GM21619 (cell line): Measurements from ENCODE around the gene HYCC2.
"Not testable (repeated sequence)": the region's sequence is repeated elsewhere in the genome, so short reads cannot be mapped to it uniquely, and the experiment has no call there.

Source experiments
- ATAC-seq: cut with Tn5 transposase; IDR thresholded peaks from one replicate; pipeline ENCODE4 v1.9.1; 2021; ENCODE audit not compliant: unreplicated experiment

HYCC2 gene

DNA sequence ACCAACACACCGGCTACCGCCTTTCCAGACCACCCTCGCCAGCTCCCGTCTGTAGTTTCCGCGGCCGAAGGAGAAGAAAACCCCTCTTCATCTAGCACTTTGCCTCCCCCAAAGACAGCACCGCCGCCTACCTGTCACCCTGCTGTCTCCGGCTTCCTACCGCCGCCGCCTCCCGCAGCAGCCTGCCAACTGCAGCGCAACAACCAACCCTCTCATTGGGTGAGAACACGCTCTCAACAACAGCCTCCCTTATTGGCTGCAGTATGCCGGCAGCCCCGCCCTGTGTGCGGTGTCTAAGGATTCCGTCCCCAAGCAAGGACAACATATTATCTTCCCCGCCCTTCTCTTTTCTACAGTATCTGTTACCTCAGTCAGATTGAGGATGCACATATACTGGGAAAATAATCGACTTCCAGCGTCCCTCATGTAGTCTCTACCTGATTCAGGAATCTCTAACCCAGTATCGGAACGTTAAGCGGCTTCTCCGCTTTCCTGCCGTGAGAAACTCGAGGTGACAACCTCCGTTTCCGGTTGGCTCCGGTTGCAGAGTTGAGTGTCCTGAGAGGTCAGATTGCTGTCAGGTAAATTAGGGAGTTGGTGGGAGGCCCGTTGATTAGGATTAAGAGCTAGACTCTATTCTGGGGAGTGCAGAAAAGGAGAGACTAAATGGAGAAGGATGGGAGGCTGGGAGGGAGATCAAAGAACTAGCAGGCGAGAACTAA, at the start of gene HYCC2, which contains the start of gene NDUFB3:
TSS of gene HYCC2 (minus strand) at position 193 of the 722 bp plus-strand sequence. CDS start 47,662 bp downstream, outside the sequence.
TSS of gene NDUFB3 (plus strand) at position 523 of the 722 bp plus-strand sequence. CDS start 6,882 bp downstream, outside the sequence.
- peak; percentile 98 for ATAC-seq

DNA sequence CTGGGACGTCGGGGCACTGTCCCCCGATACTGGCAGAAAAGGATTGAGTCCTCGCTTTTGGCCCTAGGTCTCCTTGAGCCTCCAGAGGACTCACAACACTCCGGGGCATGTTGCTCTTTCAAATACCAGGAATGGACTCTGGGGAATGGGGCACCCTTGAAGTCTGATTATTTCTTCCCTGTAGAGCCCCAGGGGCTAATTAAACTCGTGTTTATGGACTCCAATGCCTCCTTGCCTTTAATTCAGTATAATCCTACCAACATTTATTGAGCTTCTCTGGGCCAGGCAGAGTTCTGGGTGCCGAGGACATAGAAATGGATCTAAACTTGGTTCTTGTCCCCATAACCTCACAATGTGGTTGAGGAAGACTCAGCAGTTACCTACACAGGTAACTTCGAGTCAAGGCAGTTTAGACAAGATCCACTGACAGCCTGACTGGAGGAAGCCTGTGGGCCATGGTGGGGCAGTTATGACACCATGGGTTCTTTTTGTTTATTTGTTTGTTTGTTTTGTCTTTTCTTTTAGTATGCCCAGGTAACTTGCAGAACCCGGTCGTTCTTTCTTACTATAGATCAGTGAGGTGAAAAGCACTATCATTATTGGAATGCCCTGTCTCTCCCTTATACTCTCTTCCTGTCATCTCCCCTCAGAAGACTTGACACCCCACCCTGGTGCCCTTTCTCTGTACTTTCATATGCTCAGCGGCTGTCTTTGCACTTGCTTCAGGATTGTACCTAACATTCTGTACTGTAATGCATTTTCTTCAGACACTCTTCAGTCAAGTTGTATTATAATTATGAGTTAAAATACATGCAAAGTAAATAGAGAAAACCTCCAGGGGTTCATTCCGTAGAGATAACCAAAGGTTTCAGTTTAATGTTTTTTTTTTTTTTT, 47.7 kb upstream of the HYCC2 start:
- ATAC-seq: peak; percentile 0

DNA sequence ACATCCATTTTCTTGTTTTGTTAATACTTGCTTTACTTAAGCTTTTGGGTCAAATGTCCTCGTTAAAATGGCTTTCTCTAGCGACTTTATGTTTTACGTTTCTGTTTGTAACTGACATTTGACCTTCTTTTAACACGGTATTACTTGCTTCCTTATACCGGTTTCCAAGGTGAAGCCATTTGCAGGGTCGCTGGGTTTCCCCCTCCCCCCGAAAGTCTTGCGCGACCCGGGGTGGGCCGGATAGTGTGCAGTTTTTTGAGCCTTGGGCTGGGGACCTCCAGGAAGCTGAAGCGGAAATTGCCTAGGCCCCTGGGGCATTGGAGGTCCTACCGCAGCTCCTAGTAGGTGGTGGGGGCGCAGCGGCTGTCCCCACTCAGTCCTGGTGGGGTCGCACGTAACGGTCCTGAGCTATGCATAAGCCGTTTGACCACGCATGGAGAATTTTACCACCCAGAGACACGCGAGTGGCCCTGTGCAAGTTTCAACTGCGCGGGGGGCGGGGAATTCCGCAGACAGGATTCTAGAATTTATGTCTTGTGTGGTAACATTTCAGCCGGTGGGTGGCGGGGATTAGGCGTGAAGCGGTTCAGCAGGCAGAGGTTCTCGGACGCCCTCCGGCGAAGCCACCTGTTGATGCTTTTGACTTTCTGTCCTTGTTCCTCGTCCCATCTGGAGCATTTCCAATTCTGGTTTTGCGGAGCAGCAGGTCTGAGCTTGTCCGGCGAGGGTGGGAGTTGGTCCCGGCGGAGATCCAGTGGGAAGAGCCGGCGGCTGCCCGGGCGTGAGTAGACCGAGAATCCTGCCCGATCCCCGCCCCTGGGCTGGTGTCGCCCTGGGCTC, 46.9 kb upstream of the HYCC2 start:
- peak; percentile 47 for ATAC-seq

DNA sequence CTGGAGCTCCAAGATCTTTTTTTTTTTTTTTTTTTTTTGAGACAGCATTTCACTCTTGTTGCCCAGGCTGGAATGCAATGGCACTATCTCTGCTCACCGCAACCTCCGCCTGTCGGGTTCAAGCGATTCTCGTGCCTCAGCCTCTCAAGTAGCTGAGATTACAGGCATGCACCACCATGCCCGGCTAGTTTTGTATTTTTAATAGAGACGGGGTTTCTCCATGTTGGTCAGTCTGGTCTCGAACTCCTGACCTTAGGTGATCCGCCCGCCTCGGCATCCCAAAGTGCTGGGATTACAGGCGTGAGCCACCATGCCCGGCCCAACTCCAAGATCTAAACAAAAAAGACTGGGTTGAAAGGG, 46.2 kb upstream of the HYCC2 start:
- not testable (repeated sequence) for ATAC-seq

DNA sequence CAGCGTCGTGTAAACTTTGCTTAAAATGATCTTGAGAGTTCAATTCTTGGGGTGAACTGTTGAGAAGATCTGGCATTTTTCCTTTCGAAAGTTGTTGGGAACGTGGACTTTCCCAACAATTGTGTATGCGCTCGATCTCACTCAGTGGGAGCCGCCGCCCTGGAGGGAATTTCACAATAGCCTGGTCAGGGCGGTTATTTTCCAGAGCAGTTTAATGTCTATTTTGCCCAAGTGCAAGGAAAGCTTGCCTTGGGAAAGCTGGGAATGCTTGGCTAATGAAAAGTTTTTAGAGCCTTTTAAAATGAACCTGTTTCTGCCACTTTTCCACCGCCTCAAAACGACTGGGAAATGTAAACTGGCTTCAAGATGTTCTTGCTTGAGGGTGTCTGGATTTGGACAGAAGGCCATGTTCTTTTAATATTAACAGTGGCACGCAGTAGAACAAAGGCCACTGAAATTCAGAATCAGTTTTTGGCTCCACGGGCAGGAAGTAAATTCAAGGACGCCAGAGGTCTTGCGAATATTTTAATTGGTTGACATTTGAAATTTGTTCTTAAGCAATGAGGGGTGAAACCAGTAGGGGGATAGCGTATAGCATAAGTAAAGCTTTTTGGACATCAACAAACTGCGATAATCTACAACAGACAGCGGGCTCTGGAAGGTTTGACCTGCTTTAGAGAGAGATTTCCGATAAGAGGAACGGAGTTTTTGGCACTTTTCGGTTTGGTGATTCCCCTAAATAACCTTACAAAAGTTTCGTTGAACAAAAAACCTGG, 45.7 kb upstream of the HYCC2 start:
- peak; percentile 14 for ATAC-seq

DNA sequence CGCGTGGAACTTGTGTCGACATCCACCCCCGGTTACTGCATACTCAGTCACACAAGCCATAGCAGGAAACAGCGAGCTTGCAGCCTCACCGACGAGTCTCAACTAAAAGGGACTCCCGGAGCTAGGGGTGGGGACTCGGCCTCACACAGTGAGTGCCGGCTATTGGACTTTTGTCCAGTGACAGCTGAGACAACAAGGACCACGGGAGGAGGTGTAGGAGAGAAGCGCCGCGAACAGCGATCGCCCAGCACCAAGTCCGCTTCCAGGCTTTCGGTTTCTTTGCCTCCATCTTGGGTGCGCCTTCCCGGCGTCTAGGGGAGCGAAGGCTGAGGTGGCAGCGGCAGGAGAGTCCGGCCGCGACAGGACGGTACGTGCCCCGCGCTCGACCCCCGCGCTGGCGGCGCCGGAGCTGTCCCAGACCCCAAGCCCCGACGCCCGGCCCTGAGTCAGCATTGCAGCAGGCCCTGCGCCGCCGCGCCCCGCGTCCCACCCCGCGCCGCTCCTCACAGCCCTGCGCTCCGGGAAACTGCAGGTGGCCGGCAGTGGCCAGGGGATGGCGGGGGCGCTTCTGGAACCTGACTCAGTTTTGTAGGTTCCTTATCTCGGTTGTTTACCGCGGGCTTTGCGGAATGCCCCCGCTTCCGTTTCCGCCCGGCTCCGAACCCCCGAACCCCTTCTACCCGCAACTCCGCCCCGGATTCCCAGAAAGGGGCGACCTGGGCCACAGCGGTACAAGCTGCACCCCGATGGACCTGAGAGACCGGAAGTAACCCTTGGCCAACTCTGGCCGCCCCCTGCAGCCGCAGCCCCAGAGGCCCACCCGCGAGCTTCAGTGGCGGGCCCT, 44.9 kb upstream of the HYCC2 start, which contains the start of gene CFLAR:
TSS of gene CFLAR (plus strand) at position 50 of the 844 bp plus-strand sequence. CDS start 13,702 bp downstream, outside the sequence.
- peak; percentile 34 for ATAC-seq

DNA sequence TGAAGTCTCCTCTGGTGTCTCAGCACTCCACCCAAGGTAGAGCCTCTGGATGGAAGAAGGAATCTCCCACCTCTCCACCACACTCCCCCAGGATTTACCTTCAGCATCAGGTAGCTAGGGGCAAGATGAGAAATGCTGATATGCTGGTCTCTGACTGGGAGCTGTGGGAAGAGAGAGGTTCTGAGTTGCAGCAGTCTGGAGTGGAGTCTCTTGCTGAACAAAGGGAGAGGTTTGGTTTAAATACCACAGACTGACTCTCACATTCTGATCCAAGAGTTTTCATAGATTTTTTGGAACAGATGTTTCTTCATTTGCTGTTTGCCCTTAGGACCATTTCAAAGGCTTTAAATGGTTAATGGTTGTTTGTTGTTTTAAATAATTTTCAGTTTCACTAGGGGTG, 43.4 kb upstream of the HYCC2 start:
- no peak for ATAC-seq

DNA sequence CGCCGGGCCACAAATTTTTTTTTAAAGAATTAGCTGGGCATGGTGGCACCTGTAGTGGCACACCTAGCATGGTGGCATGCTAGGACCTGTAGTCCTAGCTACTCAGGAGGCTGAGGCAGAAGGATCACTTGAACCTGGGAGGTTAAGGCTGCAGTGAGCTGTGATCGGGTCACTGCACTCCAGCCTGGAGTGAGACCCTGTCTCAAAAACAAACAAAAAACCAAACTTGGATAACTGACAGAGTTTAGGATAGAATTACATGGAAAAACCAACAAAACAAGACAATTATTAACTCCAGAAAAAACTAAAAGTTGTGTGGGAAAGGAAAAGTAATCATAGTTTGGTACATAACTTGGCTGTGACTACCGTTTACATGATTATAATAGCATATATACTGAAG, 42.9 kb upstream of the HYCC2 start:
- no peak for ATAC-seq

DNA sequence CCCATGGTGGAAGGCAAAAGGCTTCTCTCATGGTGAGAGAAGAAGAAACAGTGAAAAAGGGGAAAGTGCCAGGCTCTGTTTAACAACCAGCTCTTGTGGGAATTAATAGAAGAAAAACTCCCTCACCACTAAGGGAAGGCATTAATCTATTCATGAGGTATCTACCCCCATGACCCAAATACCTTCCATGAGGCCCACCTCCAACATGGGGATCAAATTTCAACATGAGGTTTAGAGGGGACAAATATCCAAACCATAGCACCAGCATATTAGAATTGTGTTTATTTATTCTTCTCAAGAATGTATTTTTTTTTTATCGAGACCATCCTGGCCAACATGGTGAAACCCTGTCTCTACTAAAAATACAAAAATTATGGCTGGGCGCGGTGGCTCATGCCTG, 39.6 kb upstream of the HYCC2 start:
- ATAC-seq: no peak

DNA sequence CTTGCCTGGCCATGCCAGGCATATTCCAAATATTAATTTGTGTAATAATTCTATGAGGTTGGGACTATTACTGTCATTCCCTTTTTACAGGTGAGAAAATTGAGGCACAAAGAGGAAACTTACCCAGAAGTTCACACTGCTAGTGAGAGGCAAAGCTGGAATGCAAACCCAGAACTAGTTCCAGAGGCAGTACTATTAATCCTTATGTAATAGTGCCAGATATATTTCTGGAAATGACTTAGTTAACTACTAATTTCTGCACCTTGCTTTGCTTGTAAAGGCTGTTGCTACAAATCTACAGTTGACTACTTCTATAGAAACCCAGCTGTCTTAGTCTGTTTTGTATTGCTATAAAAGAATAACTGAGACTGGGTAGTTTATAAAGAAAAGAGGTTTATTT, 39.1 kb upstream of the HYCC2 start:
- no peak for ATAC-seq

DNA sequence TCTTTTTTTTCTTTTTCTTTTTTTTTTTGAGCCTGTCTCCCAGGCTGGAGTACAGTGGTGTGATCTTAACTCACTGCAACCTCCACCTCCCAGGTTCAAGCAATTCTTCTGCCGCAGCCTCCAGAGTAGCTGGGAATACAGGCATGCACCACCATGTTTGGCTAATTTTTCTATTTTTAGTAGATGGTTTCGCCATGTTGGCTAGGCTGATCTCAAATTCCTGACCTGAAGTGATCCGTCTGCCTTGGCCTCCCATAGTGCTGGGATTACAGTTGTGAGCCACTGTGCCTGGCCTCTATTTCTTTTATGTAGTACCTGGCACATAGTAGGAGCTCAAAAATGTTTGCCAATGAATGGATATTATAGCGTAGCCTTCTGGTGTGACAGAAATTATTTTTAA, 37.7 kb upstream of the HYCC2 start:
- no peak for ATAC-seq

DNA sequence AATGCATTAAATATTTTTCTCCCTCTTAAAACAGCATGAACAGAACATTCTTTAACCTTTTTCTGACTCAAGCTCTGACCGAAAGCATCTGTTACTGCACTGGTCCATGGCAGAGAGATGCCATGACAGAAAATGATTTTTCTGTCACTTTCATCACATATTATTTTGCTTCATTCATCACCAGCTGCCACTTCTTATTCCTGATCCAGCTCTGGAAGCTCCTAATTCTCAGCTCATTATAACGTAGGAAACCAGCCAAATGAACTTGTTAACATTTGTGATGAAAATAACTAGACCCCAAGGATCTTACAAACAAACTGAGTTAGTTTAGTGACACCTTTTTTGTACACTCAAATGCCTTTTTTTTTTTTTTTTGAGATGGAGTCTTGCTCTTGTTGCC, 36.9 kb upstream of the HYCC2 start:
- no peak for ATAC-seq

DNA sequence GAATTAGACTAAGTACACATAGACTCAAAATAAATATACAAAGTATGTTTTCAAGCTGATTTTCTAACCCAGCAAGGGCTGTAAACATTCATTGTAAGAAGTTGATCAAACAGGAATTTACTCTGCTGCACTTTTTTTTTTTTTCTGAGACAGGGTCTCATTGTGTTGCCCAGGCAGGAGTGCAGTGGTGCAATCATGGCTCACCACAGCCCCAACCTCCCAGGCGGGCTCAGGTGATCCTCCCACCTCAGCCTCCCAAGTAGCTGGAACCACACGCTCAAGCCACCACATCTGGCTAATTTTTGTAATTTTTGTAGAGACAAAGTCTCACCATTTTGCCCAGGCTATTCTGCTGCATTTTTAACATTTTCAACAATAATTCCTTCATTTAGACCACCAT, 36.2 kb upstream of the HYCC2 start:
- no peak for ATAC-seq

DNA sequence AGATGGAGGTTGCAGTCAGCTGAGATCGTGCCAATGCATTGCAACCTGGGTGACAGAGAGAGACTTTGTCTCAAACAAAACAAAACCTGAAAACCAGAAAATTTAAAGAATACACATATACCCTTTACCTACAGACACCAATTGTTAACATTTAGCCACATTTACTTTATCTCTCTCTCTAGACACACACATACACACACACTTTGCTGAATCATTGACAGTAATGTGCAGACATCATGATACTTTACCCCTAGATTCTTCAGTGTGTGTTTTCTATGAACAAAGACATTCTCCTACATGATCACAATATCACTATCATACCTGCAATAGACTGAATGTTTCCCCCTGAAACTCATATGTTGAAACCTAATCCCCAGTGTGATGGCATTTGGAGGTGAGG, 34.3 kb upstream of the HYCC2 start:
- ATAC-seq: no peak

DNA sequence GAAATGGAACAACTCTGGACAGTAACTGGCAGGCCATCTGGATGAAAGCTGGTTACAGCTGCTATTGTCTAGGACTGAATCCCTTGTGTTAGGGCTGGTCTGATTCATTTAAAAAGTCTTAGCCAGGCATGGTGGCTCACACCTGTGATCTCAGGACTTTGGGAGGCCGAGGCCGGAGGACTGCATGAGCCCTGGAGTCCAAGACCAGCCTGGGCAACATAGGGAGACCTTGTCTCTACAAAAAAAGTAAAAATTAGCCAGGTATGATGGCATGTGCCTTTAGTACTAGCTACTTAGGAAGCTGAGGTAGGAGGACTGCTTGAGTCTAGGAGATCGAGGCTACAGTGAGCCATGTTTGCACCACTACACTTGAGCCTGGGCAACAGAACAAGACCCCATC, 29.0 kb upstream of the HYCC2 start:
- ATAC-seq: no peak

DNA sequence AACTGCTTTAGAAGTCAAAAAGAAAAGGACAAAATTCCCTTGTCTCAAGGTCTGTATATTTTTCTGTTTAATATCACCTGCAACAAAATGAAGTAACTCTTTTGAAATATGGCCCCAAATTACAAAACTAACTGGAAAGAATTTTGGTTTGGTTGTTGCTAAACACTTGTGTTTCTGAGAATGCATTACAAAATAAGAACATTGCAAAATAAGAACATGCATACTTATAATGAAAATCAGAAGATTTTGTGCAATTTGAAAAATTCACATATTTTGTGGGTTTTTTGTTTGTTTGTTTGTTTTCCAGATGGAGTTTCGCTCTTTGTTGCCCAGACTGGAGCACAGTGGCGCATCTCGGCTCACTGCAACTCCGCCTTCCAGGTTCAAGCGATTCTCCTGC, 22.1 kb upstream of the HYCC2 start:
- ATAC-seq: no peak

DNA sequence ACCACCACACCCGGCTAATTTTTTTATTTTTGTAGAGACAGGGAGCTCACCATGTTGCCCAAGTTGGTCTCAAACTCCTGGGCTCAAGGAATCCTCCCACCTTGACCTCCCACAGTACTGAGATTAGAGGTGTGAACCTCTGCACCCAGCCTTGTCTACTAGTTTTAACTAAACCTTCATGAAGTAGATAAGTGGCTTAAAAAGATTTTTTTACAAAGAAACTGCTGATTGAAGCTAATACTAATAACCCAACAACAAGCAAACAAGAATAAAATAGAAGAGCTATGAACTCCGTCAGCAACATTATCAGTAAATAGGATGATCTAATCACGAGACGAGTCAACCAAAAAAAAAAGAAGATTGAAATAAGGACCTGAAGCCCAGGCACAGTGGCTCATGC, 19.1 kb upstream of the HYCC2 start:
- no peak for ATAC-seq

DNA sequence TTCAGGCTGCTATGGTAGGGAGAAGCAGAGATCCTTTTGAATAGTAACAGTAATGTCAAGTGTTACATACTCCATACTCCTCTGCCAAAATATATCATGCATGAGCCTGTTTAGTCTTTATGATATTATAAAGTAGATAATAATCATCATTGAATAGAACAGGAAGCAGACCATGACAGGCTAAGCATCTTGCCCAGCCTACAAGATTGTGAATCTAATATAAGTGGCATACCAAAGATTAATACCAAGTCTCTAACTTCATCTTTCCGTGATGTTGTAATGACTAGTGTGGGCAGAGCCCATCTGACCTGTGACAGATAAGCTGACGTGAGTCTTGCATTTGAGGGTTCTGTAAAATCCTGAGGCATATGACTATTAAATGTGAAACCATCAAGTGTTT, 13.4 kb upstream of the HYCC2 start:
- no peak for ATAC-seq

DNA sequence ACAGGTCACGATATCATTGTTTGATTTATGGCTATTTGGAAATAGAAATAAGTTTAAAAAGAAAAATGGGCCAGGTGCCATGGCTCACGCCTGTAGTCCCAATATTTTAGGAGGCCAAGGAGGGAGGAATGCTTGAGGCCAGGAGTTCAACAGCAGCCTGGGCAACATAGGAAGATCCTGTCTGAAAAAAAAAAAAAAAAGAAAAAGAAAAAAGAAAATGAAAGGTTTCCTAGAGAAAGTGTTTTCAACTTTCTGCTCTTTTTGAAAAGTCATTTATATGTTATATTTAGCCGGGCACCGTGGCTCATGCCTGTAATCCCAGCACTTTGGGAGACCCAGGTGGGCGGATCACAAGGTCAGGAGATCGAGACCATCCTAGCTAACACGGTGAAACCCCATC, 3.5 kb upstream of the HYCC2 start:
- no peak for ATAC-seq

DNA sequence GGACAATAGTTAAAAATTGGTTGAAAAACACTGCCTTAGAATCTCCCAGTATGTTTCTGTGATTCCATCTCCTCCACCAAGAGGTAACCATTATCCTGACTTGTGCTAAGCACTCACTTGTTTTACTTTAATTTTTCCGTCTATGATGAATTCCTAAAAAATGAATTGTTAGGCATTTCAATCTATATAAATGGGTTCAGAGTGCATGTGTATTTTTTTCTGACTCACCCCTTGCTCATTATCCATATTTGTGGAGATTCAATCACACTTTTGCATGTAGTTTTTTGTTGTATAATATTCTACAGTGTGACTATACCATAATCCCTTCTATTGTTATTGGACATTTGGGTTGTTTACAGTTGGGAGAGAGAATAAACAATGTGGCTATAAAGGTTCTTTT, 1.6 kb upstream of the HYCC2 start:
- no peak for ATAC-seq
